Activated CD4-positive, alpha-beta T cell treated with anti-CD3 and anti-CD28 coated beads for 36 hours (primary cell): Measurements from ENCODE around the gene NRXN3. TPM values are rescaled to one million over a fixed set of nuclear protein-coding genes. Genes with fewer than 3 reads are reported as not detected.

ENCODE experiments used
- ATAC-seq: fragments of 200-7000 bp; cut with Tn5 transposase; one replicate; pipeline ENCODE4 v1.10.0; 2021; ENCODE audit warnings: mild to moderate bottlenecking, moderate library complexity
- CTCF ChIA-PET: fragments of 350-600 bp; sonication (Branson Sonifier 250); formaldehyde crosslinking; loops from one replicate; lab custom pipeline; 2021; ENCODE audit warnings: antibody characterized with exemption; lab: Charles Lee
- POLR2A ChIA-PET: fragments of 350-600 bp; sonication (Branson Sonifier 250); formaldehyde crosslinking; loops from one replicate; lab custom pipeline; 2021; ENCODE audit warnings: antibody characterized with exemption, inconsistent platforms; lab: Charles Lee
- DNase-seq: peaks from one replicate; pipeline ENCODE4 v3.0.0-alpha.2; 2020
- H3K27ac Mint-ChIP-seq: one replicate; pipeline ENCODE4 v1.8.0; 2021; ENCODE audit warnings: mixed read lengths
- H3K27me3 Mint-ChIP-seq: one replicate; pipeline ENCODE4 v1.8.0; 2021; ENCODE audit warnings: mixed read lengths
- H3K36me3 Mint-ChIP-seq: one replicate; pipeline ENCODE4 v1.8.0; 2021; ENCODE audit warnings: low read depth, mixed read lengths
- H3K4me1 Mint-ChIP-seq: one replicate; pipeline ENCODE4 v1.8.0; 2021; ENCODE audit warnings: mixed read lengths
- H3K4me3 Mint-ChIP-seq: one replicate; pipeline ENCODE4 v1.8.0; 2021; ENCODE audit warnings: mild to moderate bottlenecking, moderate library complexity, mixed read lengths
- H3K9me3 Mint-ChIP-seq: one replicate; pipeline ENCODE4 v1.8.0; 2021; ENCODE audit warnings: low read depth, mixed read lengths
- intact Hi-C, 2 experiments: fragments of 100-400 bp; cut with DNase I in 1 of 2; cut with micrococcal nuclease in 1 of 2; formaldehyde crosslinking; loops; one replicate each; pipeline versions ENCODE4 v1.14.2 to v1.15.1; 2022 to 2024; cut with DNase I, micrococcal nuclease
- total RNA-seq, 2 experiments: library from RNA; stranded (reverse); gene quantifications; one replicate each; pipeline ENCODE4 v1.2.3, GENCODE V29; 2021

NRXN3 gene
- total RNA-seq, 2 experiments from 2014 or later: not detected

DNA sequence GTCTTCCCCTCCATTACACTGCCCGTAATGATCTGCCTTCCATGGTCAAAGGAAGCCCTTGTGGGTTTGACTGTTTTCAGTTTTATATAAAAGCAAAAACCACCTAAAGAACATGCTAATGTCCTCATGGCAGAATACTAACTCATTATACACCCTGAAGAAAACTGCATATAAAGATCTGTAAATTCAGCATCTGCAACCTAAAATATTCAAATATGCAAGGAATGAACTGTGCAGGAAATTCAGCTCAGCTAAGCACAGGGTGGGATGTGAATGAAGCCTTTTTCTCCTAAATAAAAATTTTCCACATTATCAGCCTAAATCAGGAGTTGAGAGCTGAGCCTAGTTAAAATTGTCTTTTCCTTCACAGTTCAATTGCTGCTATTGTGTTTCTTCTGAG lies 128.1 kb downstream of the NRXN3 start:
- ATAC-seq (no peak), DNase-seq (no peak)
- CTCF ChIA-PET: no interaction called here
- no peaks in the 10 kb centered on the region for H3K36me3 Mint-ChIP-seq
- H3K9me3 Mint-ChIP-seq: no peaks in the 10 kb centered on the region
- peaks cover 14% of the 10 kb centered on the region for H3K27me3 Mint-ChIP-seq
- POLR2A ChIA-PET: no interaction called here
- H3K4me3 Mint-ChIP-seq: no peak overlapping the region
- no peaks in the 10 kb centered on the region for H3K4me1 Mint-ChIP-seq
- intact Hi-C loops: no loop called here
- no peak overlapping the region for H3K27ac Mint-ChIP-seq

DNA sequence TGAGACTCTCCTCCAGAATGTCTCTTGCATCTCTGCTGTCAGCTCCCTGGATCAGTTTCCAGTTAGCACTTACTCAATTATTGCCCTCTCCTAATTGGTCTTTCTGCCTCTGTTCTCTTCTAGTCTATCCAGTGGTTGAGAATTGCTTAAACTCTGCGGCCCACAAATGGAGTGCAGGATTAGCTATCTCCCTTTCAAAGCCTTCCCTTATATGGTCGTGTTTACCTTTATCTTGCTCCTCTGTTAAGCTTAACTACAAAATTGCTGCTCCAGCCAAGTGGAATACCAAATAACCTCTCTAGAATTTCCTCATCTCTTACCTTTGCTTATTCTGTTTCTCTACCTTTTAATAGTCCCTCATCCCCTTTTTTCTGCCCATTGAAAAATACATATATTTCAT lies 132.7 kb downstream of the NRXN3 start:
- no peak for ATAC-seq
- CTCF ChIA-PET: no interaction called here
- intact Hi-C loops: no loop called here
- H3K27me3 Mint-ChIP-seq: peaks cover 14% of the 10 kb centered on the region
- no peak overlapping the region for H3K27ac Mint-ChIP-seq
- H3K9me3 Mint-ChIP-seq: no peaks in the 10 kb centered on the region
- POLR2A ChIA-PET: no interaction called here
- no peaks in the 10 kb centered on the region for H3K36me3 Mint-ChIP-seq
- no peak for DNase-seq
- H3K4me3 Mint-ChIP-seq: no peak overlapping the region
- H3K4me1 Mint-ChIP-seq: no peaks in the 10 kb centered on the region

DNA sequence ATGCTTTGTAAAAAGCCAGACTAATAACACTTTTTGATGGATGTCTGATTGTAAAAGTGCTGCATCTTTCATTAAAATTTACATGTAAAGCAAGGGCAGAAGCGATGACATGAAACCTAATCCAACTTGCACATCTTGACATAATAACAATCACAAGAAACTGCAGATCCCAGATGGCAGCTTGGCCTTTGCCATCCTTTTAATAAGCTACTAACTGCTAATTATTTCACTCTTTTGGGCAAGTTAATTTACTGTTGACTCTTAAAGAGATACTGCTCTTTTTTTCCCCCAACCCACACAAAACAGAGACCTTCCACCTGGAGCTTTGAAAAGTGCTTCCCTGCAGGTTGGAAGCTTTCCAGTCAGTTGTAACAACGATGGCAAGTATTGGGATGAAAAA lies 137.5 kb downstream of the NRXN3 start:
- H3K36me3 Mint-ChIP-seq: no peaks in the 10 kb centered on the region
- H3K4me1 Mint-ChIP-seq: no peaks in the 10 kb centered on the region
- DNase-seq (no peak), ATAC-seq (no peak)
- H3K9me3 Mint-ChIP-seq: no peaks in the 10 kb centered on the region
- ChIA-PET CTCF (no interaction called here), POLR2A (no interaction called here)
- no peak overlapping the region for H3K27ac Mint-ChIP-seq
- H3K27me3 Mint-ChIP-seq: peaks cover 15% of the 10 kb centered on the region
- no peak overlapping the region for H3K4me3 Mint-ChIP-seq
- intact Hi-C loops: no loop called here

DNA sequence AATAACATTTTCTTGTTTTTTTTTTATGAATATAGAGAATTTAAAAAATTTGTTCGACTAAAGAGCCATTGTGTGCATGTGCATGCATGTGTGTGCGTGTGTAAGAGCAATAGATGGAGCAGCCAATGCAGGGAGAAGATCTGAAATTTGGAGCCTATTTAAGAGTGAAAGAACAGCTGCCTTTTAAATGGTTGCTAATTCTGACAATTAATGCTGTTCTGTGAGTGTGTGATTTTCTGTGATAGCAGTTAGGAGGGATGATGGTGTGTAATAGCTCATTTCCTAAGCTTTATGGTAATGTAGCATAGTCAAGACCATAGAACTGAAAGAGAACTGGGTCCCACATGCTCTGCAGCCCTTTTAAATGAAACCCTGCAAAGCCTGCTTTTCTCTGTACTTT lies 137.9 kb downstream of the NRXN3 start:
- no peak overlapping the region for H3K27ac Mint-ChIP-seq
- POLR2A ChIA-PET: no interaction called here
- no peaks in the 10 kb centered on the region for H3K4me1 Mint-ChIP-seq
- CTCF ChIA-PET: no interaction called here
- no peaks in the 10 kb centered on the region for H3K9me3 Mint-ChIP-seq
- DNase-seq: no peak
- ATAC-seq: no peak
- no peaks in the 10 kb centered on the region for H3K36me3 Mint-ChIP-seq
- H3K27me3 Mint-ChIP-seq: peaks cover 11% of the 10 kb centered on the region
- H3K4me3 Mint-ChIP-seq: no peak overlapping the region
- intact Hi-C loops: no loop called here

DNA sequence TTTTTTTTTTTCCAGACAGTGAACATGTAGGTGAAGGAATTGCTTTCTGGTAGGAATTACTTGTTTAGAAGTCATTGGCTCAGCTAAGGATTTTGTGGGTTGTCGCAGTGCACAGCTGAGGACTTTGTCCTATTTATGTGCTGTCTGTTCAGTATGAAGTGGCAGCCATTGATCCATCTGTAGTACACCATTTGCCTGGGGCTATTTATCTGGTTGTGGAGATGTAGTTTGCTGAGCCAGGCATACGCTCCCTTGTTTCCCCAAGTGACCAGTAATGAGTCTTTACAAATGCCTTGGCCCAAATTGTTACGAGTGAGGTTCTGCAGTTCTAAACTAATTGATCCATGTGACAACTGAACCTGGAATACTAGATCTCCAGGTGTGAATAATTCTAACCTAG lies 140.1 kb downstream of the NRXN3 start:
- intact Hi-C loops: no loop called here
- ATAC-seq (no peak), DNase-seq (no peak)
- Mint-ChIP-seq H3K27me3 (peaks cover 9% of the 10 kb centered on the region), H3K4me3 (no peak overlapping the region), H3K4me1 (no peaks in the 10 kb centered on the region), H3K9me3 (no peaks in the 10 kb centered on the region), H3K27ac (no peak overlapping the region), H3K36me3 (no peaks in the 10 kb centered on the region)
- ChIA-PET POLR2A (no interaction called here), CTCF (no interaction called here)

DNA sequence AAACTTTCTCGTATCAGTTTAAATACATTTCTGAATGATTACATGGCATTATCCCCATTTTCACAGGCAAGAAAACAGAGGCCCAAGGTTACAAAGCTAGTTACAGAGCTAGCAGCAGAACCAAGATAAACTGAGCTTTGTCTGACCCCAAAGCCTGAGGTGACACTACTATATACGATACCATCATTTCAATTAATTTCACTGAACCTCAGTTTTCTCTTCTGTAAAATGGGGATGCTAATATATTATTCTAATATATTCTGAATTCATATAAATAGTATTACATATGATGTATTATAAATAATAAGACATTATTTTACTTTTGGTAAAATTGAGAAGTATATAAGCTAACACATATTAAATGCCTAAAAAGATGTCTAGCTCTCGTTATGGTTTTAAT lies 143.3 kb downstream of the NRXN3 start:
- ChIA-PET POLR2A (no interaction called here), CTCF (no interaction called here)
- Mint-ChIP-seq H3K27me3 (peaks cover 11% of the 10 kb centered on the region), H3K4me3 (no peak overlapping the region), H3K36me3 (no peaks in the 10 kb centered on the region), H3K4me1 (no peaks in the 10 kb centered on the region), H3K27ac (no peak overlapping the region), H3K9me3 (no peaks in the 10 kb centered on the region)
- ATAC-seq (no peak), DNase-seq (no peak)
- intact Hi-C loops: no loop called here

DNA sequence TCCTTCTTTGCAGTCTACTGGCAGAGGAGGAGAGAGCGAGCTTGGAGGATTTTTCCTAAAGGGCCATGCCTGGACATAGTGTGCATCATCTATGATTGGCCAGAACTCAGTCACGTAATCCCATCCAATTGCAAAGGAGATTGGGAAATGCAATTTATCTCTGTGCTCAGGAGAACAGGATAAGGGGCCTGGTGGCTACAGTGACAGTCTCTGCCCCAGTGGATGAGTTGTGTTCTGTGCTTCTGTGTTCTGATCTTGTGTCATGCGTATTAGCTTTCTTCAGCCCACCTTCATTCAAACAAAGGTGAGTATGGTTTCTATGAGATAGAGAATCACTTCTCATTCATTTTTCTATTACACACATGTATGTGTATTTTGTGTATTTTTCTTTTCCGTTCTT lies 144.3 kb downstream of the NRXN3 start:
- H3K27ac Mint-ChIP-seq: no peak overlapping the region
- DNase-seq (no peak), ATAC-seq (no peak)
- H3K4me3 Mint-ChIP-seq: no peak overlapping the region
- POLR2A ChIA-PET: no interaction called here
- H3K4me1 Mint-ChIP-seq: no peaks in the 10 kb centered on the region
- CTCF ChIA-PET: no interaction called here
- H3K9me3 Mint-ChIP-seq: no peaks in the 10 kb centered on the region
- intact Hi-C loops: no loop called here
- H3K36me3 Mint-ChIP-seq: no peaks in the 10 kb centered on the region
- H3K27me3 Mint-ChIP-seq: peaks cover 11% of the 10 kb centered on the region

DNA sequence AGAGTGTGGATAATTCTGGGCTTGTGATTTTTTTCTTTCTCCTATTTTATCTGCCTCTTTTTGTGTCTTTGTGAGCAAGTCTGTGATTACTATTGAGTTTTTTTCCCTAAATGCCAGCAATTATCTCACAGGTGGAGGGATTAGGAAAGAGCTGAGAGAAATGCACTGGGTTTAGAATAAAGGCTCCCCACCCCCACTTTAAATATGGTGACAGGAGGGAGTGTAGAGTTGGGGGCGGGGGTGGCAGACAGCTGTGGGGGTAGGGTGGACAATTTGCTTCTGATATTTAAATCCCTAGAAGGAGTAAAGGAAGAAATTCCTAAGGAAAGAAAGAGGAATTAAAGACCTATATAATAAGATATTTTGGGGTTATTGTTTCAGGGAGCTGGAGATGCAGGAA lies 145.9 kb downstream of the NRXN3 start:
- Mint-ChIP-seq H3K4me1 (no peaks in the 10 kb centered on the region), H3K4me3 (no peak overlapping the region), H3K27me3 (peaks cover 10% of the 10 kb centered on the region), H3K9me3 (no peaks in the 10 kb centered on the region), H3K27ac (no peak overlapping the region), H3K36me3 (no peaks in the 10 kb centered on the region)
- no peak for DNase-seq
- ATAC-seq: no peak
- intact Hi-C loops: no loop called here
- ChIA-PET POLR2A (interaction anchor here (0.7 kb wide), 1 partner anchor 251 kb away, joined by 4 read pairs; no protein-coding TSS in a partner anchor), CTCF (interaction anchor here (0.6 kb wide), 1 partner anchor 69 kb away, joined by 3 read pairs; no protein-coding TSS in a partner anchor)

DNA sequence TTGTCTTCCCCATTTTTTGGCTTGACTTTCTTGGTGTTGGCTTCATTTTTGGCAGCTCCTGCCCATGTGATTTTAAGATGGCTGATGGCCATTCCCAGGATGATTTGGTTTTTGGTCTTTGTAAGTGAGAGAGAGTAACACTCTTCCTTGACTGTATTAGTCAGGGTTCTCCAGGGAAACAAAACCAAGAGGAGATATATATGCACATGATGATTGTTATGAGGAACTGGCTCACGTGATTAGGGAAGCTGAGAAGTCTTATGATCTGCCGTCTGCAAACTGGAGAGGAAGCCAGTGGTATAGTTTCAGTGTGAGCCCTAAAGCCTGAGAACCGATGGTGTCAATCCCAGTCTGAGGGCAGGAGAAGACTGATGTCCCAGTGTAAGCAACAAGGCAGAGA lies 146.6 kb downstream of the NRXN3 start:
- H3K4me3 Mint-ChIP-seq: no peak overlapping the region
- POLR2A ChIA-PET: no interaction called here

DNA sequence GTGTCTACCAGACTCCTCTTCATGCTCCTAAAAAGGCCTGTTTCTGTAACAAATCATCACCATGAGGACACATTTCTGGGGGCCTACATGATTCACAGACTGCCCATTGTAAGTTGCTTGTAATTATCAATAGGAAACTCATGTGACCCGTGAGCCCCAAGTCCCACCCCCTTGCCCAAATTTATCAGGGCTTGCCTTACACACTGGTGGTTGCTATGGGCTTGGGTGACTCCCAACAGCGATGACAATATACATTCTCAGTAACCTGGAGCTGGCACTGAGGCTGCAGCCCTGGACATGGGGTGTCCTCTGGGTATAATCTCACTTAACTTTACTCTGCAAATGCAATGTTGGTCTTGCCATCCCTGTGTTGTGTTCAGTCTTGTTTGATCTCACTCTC lies 149.2 kb downstream of the NRXN3 start:
- H3K27ac Mint-ChIP-seq: no peak overlapping the region
- intact Hi-C loops: no loop called here
- no peak overlapping the region for H3K4me3 Mint-ChIP-seq
- H3K36me3 Mint-ChIP-seq: no peaks in the 10 kb centered on the region
- no peaks in the 10 kb centered on the region for H3K4me1 Mint-ChIP-seq
- ChIA-PET CTCF (no interaction called here), POLR2A (no interaction called here)
- ATAC-seq: no peak
- DNase-seq: no peak
- H3K9me3 Mint-ChIP-seq: no peaks in the 10 kb centered on the region
- peaks cover 23% of the 10 kb centered on the region for H3K27me3 Mint-ChIP-seq

More for the DNA sequence above, 146.6 kb downstream of the NRXN3 start:
- Mint-ChIP-seq H3K27ac (no peak overlapping the region), H3K4me1 (no peaks in the 10 kb centered on the region), H3K36me3 (no peaks in the 10 kb centered on the region), H3K27me3 (peaks cover 16% of the 10 kb centered on the region), H3K9me3 (no peaks in the 10 kb centered on the region)
- DNase-seq: no peak
- ATAC-seq: no peak
- CTCF ChIA-PET: interaction anchor here (0.6 kb wide), 1 partner anchor 68 kb away, joined by 3 read pairs; no protein-coding TSS in a partner anchor
- intact Hi-C loops: no loop called here

DNA sequence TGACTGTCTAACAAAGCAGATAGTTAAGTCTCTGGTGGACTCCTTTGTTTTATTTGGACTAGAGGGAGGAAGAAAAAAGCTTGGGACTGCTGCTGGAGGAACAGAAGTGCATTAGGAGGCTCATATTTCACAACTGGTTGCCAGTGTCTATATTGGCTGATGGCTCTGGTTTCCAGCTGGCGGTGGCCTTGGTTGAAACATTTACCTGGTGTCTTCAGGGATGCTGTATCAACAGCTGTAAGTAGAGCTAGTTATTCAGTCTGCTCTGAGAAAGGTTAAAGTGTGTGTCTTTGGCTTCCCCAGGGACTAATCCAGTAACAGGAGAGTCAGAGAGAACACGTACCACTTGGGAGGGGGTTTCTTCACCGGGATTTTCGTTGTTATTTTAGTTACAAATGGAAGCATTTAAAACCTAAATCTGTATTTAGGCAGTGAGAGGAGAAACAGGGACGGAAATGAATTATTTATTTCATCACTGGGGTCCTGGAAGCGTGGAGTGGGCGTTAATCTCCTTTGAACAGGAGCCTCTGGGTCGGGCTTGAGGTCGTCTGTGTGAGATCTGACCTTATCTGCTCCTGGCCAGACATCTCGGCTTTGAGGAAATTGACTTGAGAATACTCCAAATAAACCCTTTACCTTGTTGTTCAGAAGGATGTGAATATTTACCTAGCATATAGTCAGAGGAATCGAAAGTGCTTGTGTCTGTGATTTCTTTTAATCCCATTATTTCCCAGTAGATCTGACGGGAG lies 149.9 kb downstream of the NRXN3 start:
- Mint-ChIP-seq H3K27ac (no peak overlapping the region), H3K9me3 (no peaks in the 10 kb centered on the region), H3K4me3 (no peak overlapping the region), H3K36me3 (no peaks in the 10 kb centered on the region), H3K4me1 (no peaks in the 10 kb centered on the region), H3K27me3 (peaks cover 22% of the 10 kb centered on the region)
- DNase-seq: no peak
- intact Hi-C loops: no loop called here
- CTCF ChIA-PET: no interaction called here
- ATAC-seq: no peak
- POLR2A ChIA-PET: no interaction called here

DNA sequence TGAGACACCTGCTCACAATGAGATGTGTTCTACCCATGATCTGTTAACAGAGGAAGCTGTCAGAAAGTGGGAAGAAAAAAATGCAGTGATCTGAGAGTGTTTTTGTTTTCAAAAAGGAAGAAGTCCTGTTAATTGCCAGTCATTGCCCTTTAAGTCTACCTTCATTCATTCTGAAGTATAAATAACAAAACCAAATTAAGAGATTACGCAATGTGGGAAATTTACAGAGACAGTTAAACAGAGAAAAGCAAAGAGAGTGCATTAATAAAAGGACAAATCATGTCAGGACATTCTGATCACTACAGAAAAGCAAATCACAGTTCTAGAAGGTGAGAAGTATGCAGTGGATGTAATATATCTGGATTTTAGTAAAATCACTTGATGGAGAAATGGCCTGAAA lies 154.2 kb downstream of the NRXN3 start:
- ATAC-seq (no peak), DNase-seq (no peak)
- H3K4me3 Mint-ChIP-seq: no peak overlapping the region
- POLR2A ChIA-PET: no interaction called here
- no peaks in the 10 kb centered on the region for H3K4me1 Mint-ChIP-seq
- H3K27me3 Mint-ChIP-seq: peaks cover 19% of the 10 kb centered on the region
- no peaks in the 10 kb centered on the region for H3K36me3 Mint-ChIP-seq
- intact Hi-C loops: no loop called here
- CTCF ChIA-PET: interaction anchor here (0.7 kb wide), 1 partner anchor 272 kb away, joined by 4 read pairs; no protein-coding TSS in a partner anchor
- H3K9me3 Mint-ChIP-seq: no peaks in the 10 kb centered on the region
- no peak overlapping the region for H3K27ac Mint-ChIP-seq
